NCI-H2107 treated with DMSO at 0.1 percent for 48 hours (cell line): Measurements from ENCODE around the gene MGP.

Experiments
- DNase-seq: peaks from one replicate; lab custom pipeline; 2025; ENCODE audit not compliant: unreplicated experiment; lab: John Stamatoyannopoulos, UW

The MGP gene

DNA sequence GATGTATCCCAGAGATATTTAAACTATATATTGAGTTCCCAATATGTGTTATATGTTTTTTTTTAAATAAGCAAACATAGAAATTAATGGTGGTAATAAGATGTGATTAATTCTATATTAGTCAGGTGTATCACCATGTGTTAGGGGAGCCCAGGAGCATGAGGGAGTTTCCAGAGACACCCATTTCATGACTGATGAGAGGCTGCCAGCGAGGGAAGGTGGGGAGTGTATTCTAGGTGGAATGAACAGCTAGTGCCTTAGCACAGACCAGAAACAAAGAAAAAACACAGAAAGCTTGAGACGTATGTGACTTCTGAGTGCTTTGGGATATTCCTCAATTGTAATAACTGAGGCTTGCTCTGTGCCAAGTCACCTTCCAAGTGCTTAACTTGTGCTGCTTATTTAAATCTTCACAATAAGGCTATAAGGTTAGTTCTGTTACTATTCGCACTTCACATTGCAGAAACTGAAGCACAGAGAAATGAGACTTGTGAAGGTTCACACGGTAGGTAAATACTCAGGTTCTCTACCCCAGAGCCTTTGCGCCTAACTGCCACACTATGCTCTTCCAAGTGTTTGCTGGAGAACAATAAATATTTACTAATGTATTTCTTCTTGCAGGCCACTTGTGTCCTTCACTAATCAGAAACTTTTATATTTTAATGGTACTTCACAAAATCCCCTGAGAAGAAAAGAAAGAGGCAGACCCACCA lies 17.9 kb upstream of the MGP start:
- no peak for DNase-seq

DNA sequence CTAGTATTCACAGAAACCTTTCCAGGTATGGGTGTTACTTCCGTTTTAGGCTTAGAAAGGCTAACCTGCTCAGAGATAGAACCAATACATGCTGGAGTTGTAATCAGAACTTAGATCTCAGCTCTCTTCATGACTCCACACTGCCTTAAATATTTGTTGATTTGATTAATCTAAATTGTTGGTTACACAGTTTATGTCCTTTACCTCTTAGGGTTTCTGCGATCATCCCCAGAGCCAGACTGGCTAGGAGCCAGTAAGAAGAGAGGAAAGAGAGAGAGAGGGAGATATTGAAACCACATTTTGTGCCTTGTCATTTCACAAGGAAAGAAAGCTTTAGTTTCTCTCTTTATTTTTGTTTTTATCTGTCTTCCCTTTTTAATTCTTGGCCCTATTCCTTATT lies 16.8 kb upstream of the MGP start:
- no peak for DNase-seq

DNA sequence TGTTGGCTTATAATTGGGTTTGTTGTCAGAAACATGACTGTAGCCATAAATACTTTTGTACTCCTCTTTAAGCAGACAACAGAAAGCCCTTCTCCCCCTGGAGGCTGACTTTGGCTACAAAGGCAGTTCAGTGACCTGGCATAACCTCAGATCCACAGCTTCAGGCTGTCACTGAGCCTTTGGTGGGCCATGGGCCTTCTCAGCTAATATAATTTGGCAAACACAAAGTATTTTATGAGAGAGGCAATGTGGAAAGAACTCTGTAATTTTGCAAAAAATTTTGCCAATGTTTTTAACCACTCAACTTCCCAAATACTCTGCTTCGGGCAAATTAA lies 15.5 kb upstream of the MGP start:
- DNase-seq, result no peak

DNA sequence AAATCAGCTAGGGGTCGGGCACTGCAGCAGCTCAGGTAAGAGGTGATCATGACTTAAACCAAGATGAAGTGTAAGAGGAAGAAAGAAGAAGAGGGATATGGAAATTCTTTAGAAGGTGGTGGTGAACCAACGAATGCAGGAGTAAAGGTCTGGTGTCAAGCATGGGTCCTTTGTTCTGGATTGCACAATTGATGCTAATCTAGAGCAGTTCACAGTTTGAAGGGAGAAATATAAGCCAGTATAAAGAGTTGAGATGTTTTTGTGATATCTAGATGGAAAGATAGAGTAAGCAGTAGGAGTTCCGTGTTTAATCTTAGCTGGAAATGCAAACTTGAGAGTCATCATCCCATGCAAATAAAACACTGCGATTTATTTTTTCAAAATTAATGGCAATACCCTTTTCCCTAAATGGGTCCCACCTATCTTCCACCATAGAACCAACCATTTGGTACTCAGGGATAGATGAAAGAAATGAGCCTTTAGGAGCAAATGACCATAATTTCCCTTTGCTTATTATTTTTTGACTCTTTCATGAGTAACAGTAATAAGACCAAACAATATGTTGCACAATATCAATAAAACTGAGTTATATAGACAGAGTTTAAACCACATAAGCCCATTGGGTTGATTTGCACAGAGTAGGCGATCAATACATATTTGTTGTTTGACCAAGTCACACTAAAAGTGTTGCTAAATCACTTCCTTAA lies 15.0 kb upstream of the MGP start:
- DNase-seq, result no peak

DNA sequence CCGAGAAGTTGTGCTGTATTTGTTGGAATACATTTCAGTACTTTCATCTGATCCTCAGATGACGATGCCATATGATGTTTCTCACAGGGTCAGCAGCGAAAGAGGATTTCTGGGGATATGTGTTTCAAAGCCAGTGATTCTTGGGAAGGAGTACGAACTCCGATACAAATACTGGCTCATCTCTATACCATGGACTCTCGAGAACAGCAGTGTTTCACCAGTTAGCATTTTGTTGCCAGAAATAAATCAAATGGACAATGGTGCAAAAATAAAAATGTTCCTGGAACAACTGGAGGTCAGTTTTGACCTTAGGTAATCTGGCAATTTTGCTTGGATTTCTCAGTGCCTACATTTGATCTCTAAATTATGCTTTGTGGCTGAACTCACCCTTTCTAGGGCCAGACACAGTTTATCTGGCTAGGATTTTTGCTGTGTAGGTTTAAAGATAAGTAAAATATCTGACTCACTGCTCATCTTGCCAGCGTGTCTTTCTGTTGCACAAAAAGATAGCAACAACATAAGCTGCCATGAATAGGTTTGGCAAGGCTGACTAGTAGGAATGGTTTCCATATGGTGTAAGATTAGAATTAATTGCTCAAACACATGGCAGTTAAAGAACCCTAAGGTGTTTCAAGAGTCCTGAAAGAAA lies 11.0 kb upstream of the MGP start:
- DNase-seq, result no peak

DNA sequence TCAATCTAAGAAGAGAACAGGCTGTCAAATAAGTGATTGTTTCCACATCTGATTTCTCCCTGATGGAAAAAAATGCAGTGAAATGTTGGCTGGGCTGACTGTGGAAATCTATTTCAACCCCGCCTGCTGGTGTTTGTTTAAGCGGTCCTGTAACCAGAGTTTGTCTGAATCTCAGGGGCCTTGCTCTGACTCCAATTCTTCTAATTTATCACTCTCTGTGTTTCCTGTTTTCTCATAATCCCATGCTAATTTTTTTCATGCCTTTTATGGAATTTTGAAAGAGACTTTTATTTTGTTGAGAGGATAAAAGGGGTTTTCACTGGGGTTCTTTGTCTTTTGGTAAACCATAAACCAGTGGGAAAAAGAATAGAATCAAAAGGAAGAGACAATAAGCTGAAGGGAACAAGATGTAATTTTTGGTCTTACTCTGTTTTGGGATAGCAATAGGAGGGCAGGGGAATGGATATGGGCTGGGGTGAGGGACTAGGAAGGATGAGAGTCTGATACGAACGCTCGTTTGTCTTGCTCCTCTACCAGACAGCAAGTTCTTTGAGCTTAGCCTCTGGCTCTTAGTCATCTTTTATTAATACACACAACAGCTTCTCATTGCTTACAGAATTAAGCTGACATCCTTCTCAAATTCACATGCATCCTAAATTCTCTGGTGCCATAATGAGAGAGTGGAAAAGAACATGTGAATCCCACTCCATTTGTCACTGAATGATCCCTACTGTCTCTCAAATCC lies 8.0 kb upstream of the MGP start:
- no peak for DNase-seq

DNA sequence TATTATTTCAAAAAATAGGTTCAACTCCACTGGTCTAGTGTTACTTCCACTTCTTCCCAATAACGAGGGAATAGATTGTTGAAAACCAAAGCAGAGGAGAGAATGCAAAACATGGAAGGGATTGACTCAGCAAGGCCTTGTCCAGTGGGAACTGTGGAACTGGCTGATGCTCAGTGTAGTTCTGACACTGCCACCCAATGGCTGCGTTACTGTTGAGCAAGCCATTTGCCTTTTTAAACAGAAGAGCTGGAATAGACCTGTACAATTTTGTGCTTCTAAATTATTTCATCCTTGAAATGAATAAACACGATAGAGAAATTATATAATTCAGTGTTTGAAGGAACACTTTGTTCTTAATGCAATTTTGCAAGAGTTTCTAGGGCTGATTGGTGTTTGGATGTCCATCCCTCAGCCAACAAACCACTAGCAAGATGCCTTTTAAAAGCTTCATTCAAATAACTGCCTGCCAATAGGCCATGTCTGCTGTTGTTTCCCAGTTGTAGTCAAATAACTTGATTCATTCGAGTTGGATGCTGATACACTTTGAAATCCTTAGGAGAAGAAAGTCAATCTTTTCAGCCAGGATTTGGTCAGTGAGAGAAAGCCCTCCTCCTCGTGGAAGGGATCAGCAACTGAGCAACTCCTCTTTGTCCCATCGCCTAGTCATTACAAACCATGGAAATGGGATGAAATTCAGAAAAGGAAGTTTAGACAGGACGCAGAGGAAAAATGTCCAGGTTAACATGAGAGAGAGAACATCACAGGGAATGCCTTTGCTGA lies 7.3 kb upstream of the MGP start:
- no peak for DNase-seq

DNA sequence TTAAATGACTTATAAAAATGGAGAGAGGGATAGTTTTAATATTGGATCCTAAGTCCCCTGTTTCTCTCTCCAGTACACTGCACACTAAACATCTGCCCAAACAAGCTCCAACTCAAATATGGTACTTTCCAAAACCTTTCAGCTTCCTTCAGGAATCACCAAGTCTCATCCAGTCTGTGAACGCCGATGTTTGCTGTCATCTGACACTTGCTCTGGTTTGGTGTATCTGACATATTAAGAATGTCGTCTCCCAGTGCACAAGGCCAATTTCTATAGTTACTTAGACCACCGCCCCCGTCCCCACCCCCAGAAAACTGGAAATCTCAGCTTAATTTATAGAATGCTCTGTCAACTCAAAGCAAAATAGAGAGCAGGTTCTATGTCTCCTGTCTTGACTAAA lies 5.0 kb upstream of the MGP start:
- DNase-seq, result no peak

DNA sequence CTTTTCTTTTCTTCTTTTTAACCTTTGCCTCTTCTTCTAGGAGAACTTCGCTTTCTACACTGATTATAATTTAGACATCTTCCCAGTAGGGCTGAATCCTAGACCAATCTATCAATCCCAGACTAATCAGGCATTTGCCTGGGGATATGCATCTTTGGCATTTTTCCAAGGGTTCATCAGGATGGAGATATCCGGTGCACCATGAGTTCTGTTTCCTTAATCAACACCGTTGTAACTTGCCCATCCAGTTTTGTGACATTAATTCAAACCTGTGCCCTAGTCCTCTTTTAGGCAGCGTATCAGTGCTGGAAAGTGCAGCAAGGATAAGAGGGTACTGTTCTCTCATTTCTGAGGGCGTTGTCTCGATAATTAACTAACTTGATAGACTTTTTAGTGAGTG lies 617 bp upstream of the MGP start:
- DNase-seq, result no peak

DNA sequence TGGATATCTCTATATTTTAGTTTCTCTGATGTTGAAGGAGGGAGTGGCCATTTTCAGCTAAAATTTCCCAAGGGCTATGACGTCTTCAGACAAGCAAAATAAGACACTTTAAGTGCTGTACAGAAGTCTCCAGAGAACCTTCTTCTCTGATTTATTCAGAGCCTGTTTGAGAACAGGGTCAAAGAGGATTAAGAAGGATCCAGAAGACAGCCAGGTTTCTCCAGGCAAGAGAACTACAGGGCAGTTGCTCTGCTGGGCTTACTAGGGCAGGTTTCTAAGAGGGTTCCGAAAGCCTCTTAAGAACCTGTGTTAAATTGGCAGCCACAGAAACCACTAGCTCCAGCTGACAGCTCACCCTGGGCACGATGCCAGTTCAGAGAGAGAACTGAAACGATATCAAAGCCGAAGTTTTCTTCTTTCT lies 1.2 kb downstream of the MGP start:
- DNase-seq, result peak; percentile 87

DNA sequence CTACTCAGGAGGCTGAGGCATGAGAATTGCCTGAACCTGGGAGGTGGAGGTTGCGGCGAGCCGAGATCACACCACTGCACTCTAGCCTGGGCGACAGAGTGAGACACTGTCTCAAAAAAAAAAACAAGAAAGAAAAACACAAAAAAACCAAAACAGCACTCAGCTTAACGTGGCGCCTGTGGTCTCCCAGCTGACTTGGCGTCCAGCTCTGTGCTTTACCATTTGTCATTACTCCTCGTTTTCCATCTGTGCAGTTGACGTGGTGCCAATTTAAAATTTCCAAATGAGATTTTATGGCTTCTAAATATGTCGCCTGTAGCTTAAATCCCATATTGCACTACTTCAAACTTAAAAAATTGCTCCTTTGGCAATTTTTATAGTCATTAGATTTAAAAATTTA lies 2.0 kb downstream of the MGP start:
- no peak for DNase-seq

DNA sequence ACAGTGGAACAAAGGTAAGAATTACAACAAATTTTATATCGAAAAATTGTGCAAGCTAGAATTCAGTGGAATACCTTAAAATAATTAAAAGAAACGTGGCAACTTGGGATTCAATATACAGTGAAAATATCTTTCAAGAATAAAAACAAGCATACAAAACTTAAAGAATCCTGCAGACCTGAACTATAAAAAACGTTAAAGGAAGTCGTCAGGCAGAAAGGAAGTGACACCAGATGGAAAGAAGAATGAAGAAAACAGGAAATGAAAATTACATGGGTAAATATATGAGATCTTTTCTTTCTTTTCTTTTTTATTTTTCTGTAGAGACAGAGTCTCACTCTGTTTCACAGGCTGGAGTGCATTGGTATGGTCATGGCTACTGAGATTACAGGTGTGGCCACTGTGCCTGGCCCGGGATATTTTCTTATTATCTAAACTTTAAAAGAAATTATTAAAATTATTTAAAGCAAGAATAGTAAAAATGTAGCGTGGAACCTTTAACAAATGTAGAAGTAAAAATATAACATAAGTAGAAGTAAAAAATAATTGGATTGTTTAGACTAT lies 4.7 kb downstream of the MGP start:
- DNase-seq, result no peak

DNA sequence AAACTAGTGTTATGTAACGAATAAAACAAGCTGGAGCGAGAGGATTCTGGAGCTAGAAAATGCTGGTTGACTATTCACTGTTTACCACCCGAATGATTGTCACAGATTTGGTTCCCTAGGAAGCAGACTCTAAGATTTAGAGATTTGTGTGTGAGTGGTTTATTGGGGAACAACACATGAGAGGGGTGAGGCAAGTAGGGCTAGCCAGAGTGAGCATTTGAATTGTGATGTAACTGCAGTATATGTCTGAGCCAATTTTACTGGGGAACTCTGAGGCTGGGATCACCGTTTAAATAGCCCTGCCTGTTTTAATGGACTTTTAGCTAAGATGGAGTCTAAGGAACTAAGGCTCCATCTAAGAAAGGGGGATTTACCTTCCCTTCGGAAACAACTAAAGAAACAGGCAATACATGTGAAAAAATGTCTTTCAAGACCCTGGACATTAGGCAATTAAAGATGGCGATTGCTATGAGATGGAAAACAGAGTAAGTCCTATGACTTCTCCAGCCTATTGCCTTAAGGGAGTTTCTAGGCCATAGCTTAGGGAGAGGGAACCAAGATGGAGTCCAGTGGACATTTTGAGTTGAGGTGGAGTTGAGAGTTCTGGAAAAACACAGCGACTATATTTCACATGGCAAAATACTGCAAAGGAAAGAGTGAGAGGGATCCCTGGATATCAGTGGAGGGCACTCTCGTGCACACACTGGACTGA lies 6.3 kb downstream of the MGP start:
- DNase-seq, result no peak

DNA sequence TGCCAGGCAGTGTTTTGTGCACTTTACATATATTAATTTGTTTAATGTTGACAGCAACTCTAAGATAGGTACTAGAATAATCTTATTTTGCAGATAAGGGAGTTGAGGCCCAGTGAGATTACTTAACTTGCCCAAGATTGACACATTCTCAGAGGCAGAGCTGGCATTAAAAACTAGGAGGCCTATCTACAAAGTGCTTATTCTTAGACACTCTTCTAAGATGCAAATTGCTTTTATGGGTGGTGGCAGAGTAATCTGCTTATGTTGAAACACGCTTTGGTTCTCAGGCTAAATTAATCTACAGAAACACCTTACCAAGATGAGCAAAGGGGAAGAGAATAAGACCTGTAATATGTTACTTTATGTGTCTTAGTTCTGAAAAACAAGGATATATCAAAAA lies 7.2 kb downstream of the MGP start:
- no peak for DNase-seq

DNA sequence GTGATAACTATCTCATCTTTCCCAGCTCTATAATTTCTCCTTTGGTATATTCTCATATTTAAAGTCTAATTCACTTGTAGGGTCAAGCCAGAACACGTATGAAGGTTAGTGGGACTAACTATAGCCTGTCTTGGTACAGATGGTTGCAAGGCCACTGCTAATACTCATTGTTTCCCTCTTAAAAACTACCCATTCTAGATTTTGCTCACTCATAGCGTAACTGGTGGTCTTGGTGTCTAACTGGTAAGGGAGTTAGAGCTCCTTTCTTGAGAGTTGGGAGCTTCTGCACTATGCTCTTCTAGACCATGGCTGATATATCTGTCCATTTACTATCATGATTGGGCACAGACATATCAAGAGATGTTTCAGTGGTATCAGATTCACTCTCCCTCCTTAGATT lies 8.8 kb downstream of the MGP start:
- no peak for DNase-seq

DNA sequence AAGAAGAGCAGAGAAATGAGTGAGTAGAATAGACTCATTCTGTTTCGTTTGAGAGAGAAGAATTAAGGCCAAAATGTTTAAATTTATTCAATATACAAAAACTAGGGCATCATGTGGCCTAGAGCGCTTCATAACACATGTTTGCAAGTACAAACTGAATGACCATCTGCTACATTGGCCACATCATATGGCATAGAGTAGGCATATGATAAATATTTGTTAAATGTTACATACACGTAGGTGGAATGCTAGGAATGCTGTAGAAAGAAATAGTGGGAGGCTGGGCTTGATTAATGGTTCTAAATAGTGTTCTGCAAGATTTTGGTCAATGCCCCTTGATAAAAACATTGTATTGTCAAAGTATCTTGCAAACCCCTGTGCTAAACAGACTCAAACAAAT lies 10.8 kb downstream of the MGP start:
- DNase-seq, result no peak

DNA sequence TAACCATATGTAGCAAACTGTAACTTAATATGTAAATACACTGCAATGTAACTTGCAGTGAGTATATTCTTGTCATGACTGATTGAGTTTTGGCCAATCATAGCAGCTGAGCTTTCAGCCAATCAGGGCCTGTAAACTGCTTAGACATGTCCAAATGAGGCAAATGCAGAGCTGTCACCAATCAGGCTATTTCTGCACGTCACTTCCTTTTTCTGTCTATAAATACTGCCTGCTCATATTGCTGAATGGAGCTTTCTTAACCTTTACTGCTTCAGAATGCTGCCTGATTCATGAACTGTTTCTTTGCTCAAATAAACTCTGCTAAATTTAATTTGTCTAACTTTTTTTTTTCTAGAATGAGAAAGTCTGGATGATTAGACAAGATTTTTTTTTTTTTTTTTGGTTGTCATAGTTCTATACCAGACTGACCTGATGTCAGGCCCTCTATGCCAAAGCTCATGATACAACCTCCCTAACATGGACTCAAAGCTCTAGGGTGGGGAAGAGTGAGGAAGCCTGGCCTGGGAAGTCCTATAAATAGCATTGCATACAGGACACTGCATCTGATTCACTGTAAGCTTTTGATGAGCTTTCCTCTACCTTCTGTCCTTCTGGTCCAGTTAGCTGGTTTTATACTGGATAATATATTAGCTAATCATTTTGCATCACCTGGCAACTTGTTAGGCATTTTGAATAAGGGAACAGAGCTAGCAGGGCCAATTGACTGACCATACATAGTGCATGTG lies 12.0 kb downstream of the MGP start:
- DNase-seq, result no peak

DNA sequence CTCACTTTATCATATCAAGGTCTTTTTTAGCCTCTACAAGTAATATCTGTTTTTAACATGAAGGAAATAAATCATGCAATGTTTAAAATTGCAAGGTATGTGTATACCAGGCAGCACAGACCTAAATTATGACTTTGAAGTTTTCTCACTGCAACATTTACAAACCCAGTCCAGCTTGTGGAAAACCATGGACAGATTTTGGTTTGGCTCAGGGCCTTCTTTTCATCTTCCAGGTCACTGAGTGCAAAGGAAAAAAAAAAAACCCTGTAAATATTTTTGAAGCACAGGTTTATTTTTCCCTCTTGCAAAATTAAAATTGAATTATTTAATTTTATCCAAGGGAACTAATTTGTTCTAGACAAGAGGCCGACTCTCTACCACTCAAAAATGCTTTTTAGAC lies 13.8 kb downstream of the MGP start:
- no peak for DNase-seq

DNA sequence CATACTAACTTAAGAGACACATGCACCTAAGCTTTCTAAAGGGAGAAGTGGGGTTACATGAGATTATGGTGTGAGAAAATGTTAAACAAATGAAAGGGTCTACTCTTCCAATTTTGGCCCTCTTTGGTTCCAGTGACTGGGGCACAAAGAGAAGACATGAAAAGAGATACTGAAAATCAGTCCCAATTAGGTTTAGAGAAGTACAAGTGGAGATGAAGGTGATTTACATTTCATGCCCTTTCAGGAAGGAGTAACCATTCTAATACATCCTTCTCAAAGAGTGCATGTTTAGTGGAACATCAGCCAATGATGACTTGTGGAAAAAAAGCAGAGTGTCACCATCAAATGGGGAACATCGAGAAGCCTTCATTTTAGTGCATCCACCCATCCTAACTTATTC lies 14.4 kb downstream of the MGP start:
- no peak for DNase-seq
